A549 (cell line): ENCODE measurements around the gene OPCML. TPM values are rescaled to one million over a fixed set of nuclear protein-coding genes. Genes with fewer than 3 reads are reported as not detected.

Source experiments
- ATAC-seq, 2 experiments: fragments of 200-7000 bp in 1 of 2; fragments of >200 bp in 1 of 2; cut with Nextera tagmentation in 1 of 2; cut with Tn5 transposase in 1 of 2; 3 replicates each; pipeline versions ENCODE4 v1.8.0 to v1.9.1; 2018 to 2020; ENCODE audit warnings: mild to moderate bottlenecking in 1 of 2, moderate library complexity in 1 of 2
- CTCF ChIA-PET: fragments of 300-600 bp; sonication (Branson Sonifier 250); formaldehyde crosslinking; extraction: SDS; loops from one replicate; lab custom pipeline; 2021; ENCODE audit warnings: antibody characterized with exemption, inconsistent platforms; lab: Yijun Ruan, JAX
- POLR2A ChIA-PET: fragments of 350-600 bp; formaldehyde crosslinking; extraction: SDS; loops from one replicate; lab custom pipeline; 2021; ENCODE audit warnings: antibody characterized with exemption, inconsistent platforms; lab: Yijun Ruan, JAX
- DNase-seq, 2 experiments: peaks; one replicate each; pipeline versions ENCODE4 v3.0.0 to v3.0.0-alpha.2; 2011 to 2016; ENCODE audit warnings: low read depth in 1 of 2, low spot score in 1 of 2
- FAIRE-seq: peaks from 2 replicates; lab custom pipeline; 2011; peaks lifted over from hg19 to GRCh38; lab: Jason Lieb, UNC
- H3K27ac ChIP-seq, 2 experiments: fragments of >200 bp; sonication (Bioruptor Twin); formaldehyde crosslinking; 3 replicates each; pipeline ENCODE4 v1.5.1; 2016 to 2017
- H3K4me1 ChIP-seq: fragments of >200 bp; sonication (Bioruptor Twin); formaldehyde crosslinking; 3 replicates; pipeline ENCODE4 v1.6.1; 2016
- H3K4me2 ChIP-seq: fragments of >200 bp; sonication (Bioruptor Twin); formaldehyde crosslinking; 3 replicates; pipeline ENCODE4 v1.6.1; 2016
- H3K4me3 ChIP-seq: fragments of >200 bp; sonication (Bioruptor Twin); formaldehyde crosslinking; 3 replicates; pipeline ENCODE4 v1.5.1; 2016
- H3K9me3 ChIP-seq: fragments of >200 bp; sonication (Bioruptor Twin); formaldehyde crosslinking; 3 replicates; pipeline ENCODE4 v1.6.1; 2016
- BHLHE40 ChIP-seq: IDR thresholded peaks from 2 replicates; pipeline ENCODE4 v1.6.1; 2012; ENCODE audit warnings: low read depth, low read length, inconsistent platforms
- CEBPB ChIP-seq, 2 experiments: fragments of >200 bp in 1 of 2; sonication (Bioruptor Twin) in 1 of 2; formaldehyde crosslinking in 1 of 2; IDR thresholded peaks; 2 replicates each; pipeline ENCODE4 v1.6.1; 2012 to 2016
- ESRRA ChIP-seq: fragments of 150-350 bp; IDR thresholded peaks from 2 replicates; pipeline ENCODE4 v1.6.1; 2014; ENCODE audit warnings: mild to moderate bottlenecking, low read length, borderline replicate concordance
- FOXS1 ChIP-seq: fragments of 250-450 bp; sonication (Bioruptor Pico); IDR thresholded peaks from 2 replicates; pipeline ENCODE4 v1.5.0; 2020; ENCODE audit warnings: mild to moderate bottlenecking, moderate library complexity
- HDAC2 ChIP-seq: fragments of 200-600 bp; sonication (generic); IDR thresholded peaks from 2 replicates; pipeline ENCODE4 v1.6.1; 2016
- HEYL ChIP-seq: fragments of 250-450 bp; sonication (Bioruptor Pico); IDR thresholded peaks from 2 replicates; pipeline ENCODE4 v1.8.0; 2021; ENCODE audit warnings: mild to moderate bottlenecking, moderate library complexity
- HOXA7 ChIP-seq: fragments of 250-450 bp; sonication (Bioruptor Pico); IDR thresholded peaks from 2 replicates; pipeline ENCODE4 v1.5.0; 2020; ENCODE audit warnings: mild to moderate bottlenecking, moderate library complexity
- JUN ChIP-seq, 2 experiments: fragments of >200 bp; sonication (Bioruptor Twin); formaldehyde crosslinking; IDR thresholded peaks; 2 replicates in 1 of 2; 3 replicates in 1 of 2; pipeline ENCODE4 v1.6.1; 2016 to 2017
- JUNB ChIP-seq: fragments of >200 bp; sonication (Bioruptor Twin); formaldehyde crosslinking; IDR thresholded peaks from 2 replicates; pipeline ENCODE4 v1.6.1; 2016
- KDM5A ChIP-seq: fragments of 200-600 bp; sonication (generic); IDR thresholded peaks from 2 replicates; pipeline ENCODE4 v1.6.1; 2016; ENCODE audit warnings: antibody characterized with exemption, mild to moderate bottlenecking
- MAFK ChIP-seq: fragments of 450-650 bp; IDR thresholded peaks from 2 replicates; pipeline ENCODE4 v1.6.1; 2014; ENCODE audit not compliant: partially characterized antibody
- PHF8 ChIP-seq: fragments of 200-600 bp; sonication (generic); IDR thresholded peaks from 2 replicates; pipeline ENCODE4 v1.6.1; 2016; ENCODE audit warnings: low read depth, mild to moderate bottlenecking, antibody characterized with exemption, moderate library complexity, borderline replicate concordance
- POLR2A ChIP-seq: IDR thresholded peaks from 2 replicates; pipeline ENCODE4 v1.6.1; 2012; ENCODE audit warnings: mild to moderate bottlenecking, low read length
- RCOR1 ChIP-seq: fragments of 150-350 bp; IDR thresholded peaks from 2 replicates; pipeline ENCODE4 v1.6.1; 2014; ENCODE audit warnings: antibody characterized with exemption, low read length, low read depth
- RFX5 ChIP-seq: fragments of 450-650 bp; IDR thresholded peaks from 2 replicates; pipeline ENCODE4 v1.7.1; 2014; ENCODE audit warnings: antibody characterized with exemption, mild to moderate bottlenecking, moderate library complexity
- SMC3 ChIP-seq: fragments of >200 bp; sonication (Bioruptor Twin); formaldehyde crosslinking; IDR thresholded peaks from 3 replicates; pipeline ENCODE4 v1.6.1; 2018; ENCODE audit warnings: inconsistent platforms
- TP53 ChIP-seq: fragments of 250-450 bp; sonication (Bioruptor Pico); IDR thresholded peaks from 2 replicates; pipeline ENCODE4 v1.5.0; 2021; ENCODE audit warnings: mild to moderate bottlenecking, moderate library complexity
- ZC3H11A ChIP-seq: fragments of 450-650 bp; IDR thresholded peaks from 2 replicates; pipeline ENCODE4 v1.6.1; 2014; ENCODE audit warnings: antibody characterized with exemption, mild to moderate bottlenecking
- ZFP36 ChIP-seq: fragments of 450-650 bp; IDR thresholded peaks from 2 replicates; pipeline ENCODE4 v1.6.1; 2014; ENCODE audit warnings: borderline replicate concordance; ENCODE audit not compliant: partially characterized antibody
- ZNF302 ChIP-seq: fragments of 250-450 bp; sonication (Bioruptor Pico); IDR thresholded peaks from 2 replicates; pipeline ENCODE4 v1.9.0; 2021; ENCODE audit warnings: inconsistent platforms, mild to moderate bottlenecking, moderate library complexity
- WGBS: methylation state at CpG from one replicate; pipeline ENCODE4 v1.1.6; 2017; ENCODE audit errors: missing lambda C conversion rate; 5-methylcytosine and 5-hydroxymethylcytosine counted together
- polyA plus RNA-seq, 4 experiments: library from polyadenylated mRNA; depleted of rRNA in 3 of 4; stranded (reverse); fragments of >200 nt; fragmentation: RNase III in 1 of 4; extraction: RNeasy Plus Mini Kit Qiagen cat#74134 plus additional on column Dnase treatment in 1 of 4; gene quantifications; 2 replicates in 3 of 4; 3 replicates in 1 of 4; pipeline ENCODE4 v1.2.3, GENCODE V29; 2011 to 2017
- TF ChIP-seq, protein P1 (sequence below): fragments of >200 bp; sonication (Bioruptor Twin); formaldehyde crosslinking; IDR thresholded peaks from 3 replicates; pipeline ENCODE4 v1.5.1; 2016
- TF ChIP-seq, protein P2 (sequence below): fragments of 450-650 bp; IDR thresholded peaks from 2 replicates; pipeline ENCODE4 v1.6.1; 2014; ENCODE audit warnings: antibody characterized with exemption
- TF ChIP-seq, protein P3 (sequence below): fragments of 200-600 bp; sonication (generic); IDR thresholded peaks from 2 replicates; pipeline ENCODE4 v1.6.1; 2016; ENCODE audit warnings: antibody characterized with exemption, mild to moderate bottlenecking, moderate library complexity

OPCML gene
- polyA plus RNA-seq, 2 of the 4 experiments (the other 2 are of a cell fraction) = not detected

DNA sequence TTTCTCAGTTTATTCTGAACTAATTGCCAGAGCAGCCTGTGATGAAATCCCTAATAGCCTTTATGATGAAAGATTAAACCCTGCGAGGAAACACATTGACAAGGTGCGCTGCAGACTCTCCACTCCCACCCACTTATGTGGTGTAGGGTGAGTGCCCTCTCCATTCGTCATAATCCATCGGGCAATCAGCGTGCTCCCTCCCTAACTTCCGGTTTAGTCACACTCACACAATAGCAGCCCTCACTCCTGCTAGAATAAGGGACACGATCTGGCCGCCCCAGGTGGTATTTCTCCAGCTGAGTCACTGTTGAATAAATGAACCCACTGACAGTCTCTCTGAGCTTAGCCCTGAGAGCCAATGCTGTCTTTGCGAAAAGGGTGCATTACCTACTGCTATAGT is 188.3 kb downstream of the OPCML start:
- 5% methylated on average over 9 of the region's 9 CpGs for WGBS
- CTCF ChIA-PET = no interaction called here
- no peak for ATAC-seq
- H3K4me1 ChIP-seq = no peaks in the 10 kb centered on the region
- H3K9me3 ChIP-seq = no peaks in the 10 kb centered on the region
- no peak for FAIRE-seq
- POLR2A ChIA-PET = no interaction called here
- no peak overlapping the region for H3K4me2 ChIP-seq
- no peak for DNase-seq
- no peak overlapping the region for H3K4me3 ChIP-seq
- TF ChIP-seq JUNB (no peak), TP53 (CRISPR knock-in tag) (no peak)
- no peak overlapping the region for H3K27ac ChIP-seq

DNA sequence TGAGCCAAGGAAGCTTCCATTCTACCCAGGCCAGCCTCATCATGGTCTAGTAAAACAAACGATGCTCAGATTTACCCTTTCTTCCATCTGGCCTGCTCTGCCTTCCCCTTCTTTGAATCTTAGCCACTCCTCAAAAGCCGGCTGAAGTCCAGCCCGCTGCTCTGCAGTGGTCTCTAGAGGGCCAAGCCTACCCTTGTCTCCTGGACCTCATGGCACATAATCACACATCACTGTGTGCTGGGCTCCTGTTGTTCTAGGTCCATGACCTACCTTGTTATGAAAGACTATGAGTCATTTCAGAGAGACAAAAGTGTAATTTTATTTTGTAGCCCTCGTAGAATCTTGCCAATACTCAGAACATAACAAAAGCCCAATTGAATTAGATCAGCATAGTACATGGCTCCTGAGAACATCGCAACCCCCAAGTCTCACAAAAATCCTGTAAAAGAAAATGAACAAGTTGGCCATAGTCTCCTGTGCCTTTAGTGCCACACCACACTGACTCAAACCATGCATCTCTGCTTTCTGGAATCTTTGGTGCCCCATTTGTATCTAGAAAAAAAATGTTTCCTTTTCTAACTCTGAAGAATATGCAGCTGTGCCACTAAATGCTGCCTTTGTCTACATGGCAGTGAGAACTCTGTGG is 192.7 kb downstream of the OPCML start:
- H3K4me3 ChIP-seq = no peak overlapping the region
- POLR2A ChIA-PET = no interaction called here
- WGBS = 5% methylated on average over 5 of the region's 5 CpGs
- TF ChIP-seq, protein P1, sequence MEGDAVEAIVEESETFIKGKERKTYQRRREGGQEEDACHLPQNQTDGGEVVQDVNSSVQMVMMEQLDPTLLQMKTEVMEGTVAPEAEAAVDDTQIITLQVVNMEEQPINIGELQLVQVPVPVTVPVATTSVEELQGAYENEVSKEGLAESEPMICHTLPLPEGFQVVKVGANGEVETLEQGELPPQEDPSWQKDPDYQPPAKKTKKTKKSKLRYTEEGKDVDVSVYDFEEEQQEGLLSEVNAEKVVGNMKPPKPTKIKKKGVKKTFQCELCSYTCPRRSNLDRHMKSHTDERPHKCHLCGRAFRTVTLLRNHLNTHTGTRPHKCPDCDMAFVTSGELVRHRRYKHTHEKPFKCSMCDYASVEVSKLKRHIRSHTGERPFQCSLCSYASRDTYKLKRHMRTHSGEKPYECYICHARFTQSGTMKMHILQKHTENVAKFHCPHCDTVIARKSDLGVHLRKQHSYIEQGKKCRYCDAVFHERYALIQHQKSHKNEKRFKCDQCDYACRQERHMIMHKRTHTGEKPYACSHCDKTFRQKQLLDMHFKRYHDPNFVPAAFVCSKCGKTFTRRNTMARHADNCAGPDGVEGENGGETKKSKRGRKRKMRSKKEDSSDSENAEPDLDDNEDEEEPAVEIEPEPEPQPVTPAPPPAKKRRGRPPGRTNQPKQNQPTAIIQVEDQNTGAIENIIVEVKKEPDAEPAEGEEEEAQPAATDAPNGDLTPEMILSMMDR = no peak
- TF ChIP-seq ESRRA (no peak), ZC3H11A (no peak), MAFK (no peak), CEBPB (IDR thresholded peaks at IDR 0.05) (no peak), PHF8 (no peak), POLR2A (no peak)
- TF ChIP-seq, protein P2, sequence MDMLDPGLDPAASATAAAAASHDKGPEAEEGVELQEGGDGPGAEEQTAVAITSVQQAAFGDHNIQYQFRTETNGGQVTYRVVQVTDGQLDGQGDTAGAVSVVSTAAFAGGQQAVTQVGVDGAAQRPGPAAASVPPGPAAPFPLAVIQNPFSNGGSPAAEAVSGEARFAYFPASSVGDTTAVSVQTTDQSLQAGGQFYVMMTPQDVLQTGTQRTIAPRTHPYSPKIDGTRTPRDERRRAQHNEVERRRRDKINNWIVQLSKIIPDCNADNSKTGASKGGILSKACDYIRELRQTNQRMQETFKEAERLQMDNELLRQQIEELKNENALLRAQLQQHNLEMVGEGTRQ = no peak
- TF ChIP-seq, all 56 proteins: peak for 0
- Histone ChIP-seq H3K27ac (no peak overlapping the region), H3K4me1 (no peaks in the 10 kb centered on the region), H3K9me3 (no peaks in the 10 kb centered on the region), H3K4me2 (no peak overlapping the region)
- FAIRE-seq = no peak
- DNase-seq = no peak
- ATAC-seq = no peak
- CTCF ChIA-PET = no interaction called here

DNA sequence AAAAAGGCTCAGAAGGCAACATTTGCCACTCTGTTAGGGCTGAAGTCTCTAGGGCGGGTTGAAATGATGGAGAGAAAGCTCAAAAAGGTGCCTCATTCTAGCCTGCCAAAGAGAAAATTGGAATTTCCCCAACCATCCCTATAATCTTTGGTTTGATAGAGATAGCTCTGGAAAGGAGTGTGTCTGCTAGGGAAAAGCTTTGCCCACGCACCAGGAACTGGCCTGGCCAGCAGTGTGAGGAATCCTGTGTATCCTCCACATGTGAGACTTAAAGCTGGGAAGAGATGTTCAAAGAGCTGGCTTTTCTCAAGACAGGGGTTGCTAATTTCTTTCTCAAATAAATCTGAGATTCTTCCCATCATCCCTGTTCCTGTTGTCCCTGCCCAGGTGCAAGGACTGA is 193.7 kb downstream of the OPCML start:
- CTCF ChIA-PET = no interaction called here
- no peak overlapping the region for H3K4me3 ChIP-seq
- H3K9me3 ChIP-seq = no peaks in the 10 kb centered on the region
- no peaks in the 10 kb centered on the region for H3K4me1 ChIP-seq
- H3K27ac ChIP-seq = no peak overlapping the region
- POLR2A ChIA-PET = no interaction called here
- H3K4me2 ChIP-seq = no peak overlapping the region
- WGBS = 0% methylated on average over 2 of the region's 2 CpGs
- ATAC-seq (no peak), FAIRE-seq (no peak), DNase-seq (no peak)
- no peak for TF ChIP-seq ZC3H11A
- no peak for TF ChIP-seq ZNF302 (CRISPR knock-in tag)
- TF ChIP-seq HEYL = no peak
- no peak for TF ChIP-seq RCOR1
- TF ChIP-seq, all 56 proteins: peak for 0

DNA sequence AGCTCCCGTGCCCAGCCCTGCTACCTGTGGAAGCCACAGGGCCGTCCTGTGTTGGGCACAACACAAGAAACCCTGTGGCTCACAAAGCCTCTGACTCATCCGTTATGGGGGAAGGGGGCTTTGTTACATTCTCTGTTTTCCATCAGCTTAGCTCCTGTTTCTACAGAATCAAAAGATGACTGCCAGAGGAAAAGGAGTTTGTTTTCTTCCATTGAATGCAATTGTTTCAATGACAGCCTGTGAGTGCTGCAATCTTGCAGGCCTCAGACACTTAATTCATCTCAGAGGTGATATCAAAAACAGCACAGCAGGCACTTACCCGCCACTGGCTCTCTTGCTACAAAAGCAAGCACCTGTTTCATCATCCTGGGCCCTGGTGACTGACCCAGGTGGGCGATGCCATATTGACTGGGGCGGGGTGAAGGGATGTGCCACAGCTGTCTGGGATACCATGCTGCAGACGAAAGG is 194.3 kb downstream of the OPCML start:
- H3K4me1 ChIP-seq = no peaks in the 10 kb centered on the region
- no peak overlapping the region for H3K27ac ChIP-seq
- no peaks in the 10 kb centered on the region for H3K9me3 ChIP-seq
- 0% methylated on average over 4 of the region's 7 CpGs for WGBS
- ChIA-PET POLR2A (no interaction called here), CTCF (no interaction called here)
- TF ChIP-seq ZC3H11A (no peak), CEBPB (IDR thresholded peaks at IDR 0.05) (no peak), RCOR1 (no peak), RFX5 (no peak)
- no peak for FAIRE-seq
- no peak for DNase-seq
- H3K4me2 ChIP-seq = no peak overlapping the region
- H3K4me3 ChIP-seq = no peak overlapping the region
- no peak for ATAC-seq

DNA sequence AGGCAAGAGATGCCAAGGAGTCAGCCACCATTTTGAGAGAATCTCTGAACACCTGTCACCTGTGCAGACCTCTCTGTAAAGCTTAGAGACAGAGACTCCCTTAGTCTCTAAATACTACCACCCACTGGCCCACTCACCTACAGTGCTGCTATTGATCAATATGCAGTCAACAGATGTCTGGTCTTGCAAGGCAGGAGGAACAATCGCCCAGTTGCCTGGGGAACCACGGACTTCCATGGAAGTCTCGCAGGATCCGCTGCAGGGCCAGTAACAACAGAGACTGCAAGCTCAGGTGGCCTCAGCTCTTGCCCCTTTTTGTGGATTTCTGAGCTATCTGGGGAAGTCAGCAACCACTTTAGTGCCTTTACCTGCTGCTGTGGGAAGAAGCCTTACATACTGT is 195.1 kb downstream of the OPCML start:
- CTCF ChIA-PET = no interaction called here
- DNase-seq (no peak), ATAC-seq (no peak), FAIRE-seq (no peak)
- Histone ChIP-seq H3K4me2 (no peak overlapping the region), H3K9me3 (no peaks in the 10 kb centered on the region), H3K4me1 (no peaks in the 10 kb centered on the region), H3K4me3 (no peak overlapping the region), H3K27ac (no peak overlapping the region)
- POLR2A ChIA-PET = no interaction called here
- WGBS = 8% methylated on average over 4 of the region's 4 CpGs
- TF ChIP-seq, protein P3, sequence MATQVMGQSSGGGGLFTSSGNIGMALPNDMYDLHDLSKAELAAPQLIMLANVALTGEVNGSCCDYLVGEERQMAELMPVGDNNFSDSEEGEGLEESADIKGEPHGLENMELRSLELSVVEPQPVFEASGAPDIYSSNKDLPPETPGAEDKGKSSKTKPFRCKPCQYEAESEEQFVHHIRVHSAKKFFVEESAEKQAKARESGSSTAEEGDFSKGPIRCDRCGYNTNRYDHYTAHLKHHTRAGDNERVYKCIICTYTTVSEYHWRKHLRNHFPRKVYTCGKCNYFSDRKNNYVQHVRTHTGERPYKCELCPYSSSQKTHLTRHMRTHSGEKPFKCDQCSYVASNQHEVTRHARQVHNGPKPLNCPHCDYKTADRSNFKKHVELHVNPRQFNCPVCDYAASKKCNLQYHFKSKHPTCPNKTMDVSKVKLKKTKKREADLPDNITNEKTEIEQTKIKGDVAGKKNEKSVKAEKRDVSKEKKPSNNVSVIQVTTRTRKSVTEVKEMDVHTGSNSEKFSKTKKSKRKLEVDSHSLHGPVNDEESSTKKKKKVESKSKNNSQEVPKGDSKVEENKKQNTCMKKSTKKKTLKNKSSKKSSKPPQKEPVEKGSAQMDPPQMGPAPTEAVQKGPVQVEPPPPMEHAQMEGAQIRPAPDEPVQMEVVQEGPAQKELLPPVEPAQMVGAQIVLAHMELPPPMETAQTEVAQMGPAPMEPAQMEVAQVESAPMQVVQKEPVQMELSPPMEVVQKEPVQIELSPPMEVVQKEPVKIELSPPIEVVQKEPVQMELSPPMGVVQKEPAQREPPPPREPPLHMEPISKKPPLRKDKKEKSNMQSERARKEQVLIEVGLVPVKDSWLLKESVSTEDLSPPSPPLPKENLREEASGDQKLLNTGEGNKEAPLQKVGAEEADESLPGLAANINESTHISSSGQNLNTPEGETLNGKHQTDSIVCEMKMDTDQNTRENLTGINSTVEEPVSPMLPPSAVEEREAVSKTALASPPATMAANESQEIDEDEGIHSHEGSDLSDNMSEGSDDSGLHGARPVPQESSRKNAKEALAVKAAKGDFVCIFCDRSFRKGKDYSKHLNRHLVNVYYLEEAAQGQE = no peak
- TF ChIP-seq TP53 (CRISPR knock-in tag) (no peak), HOXA7 (no peak), FOXS1 (CRISPR knock-in tag) (no peak), JUN (IDR thresholded peaks at IDR 0.05) (no peak), BHLHE40 (no peak), ZFP36 (no peak), ZNF302 (CRISPR knock-in tag) (no peak), SMC3 (no peak), CEBPB (IDR thresholded peaks at IDR 0.05) (no peak), KDM5A (no peak), HDAC2 (no peak)
